Vagina (tissue), 2 donors: ENCODE results near the gene MPND. TPM values are rescaled to one million over a fixed set of nuclear protein-coding genes. Genes with fewer than 3 reads are reported as not detected.

ENCODE experiments used
- DNase-seq, 2 donors: peaks; one replicate each; pipeline ENCODE4 v3.0.0-alpha.2; 2017; ENCODE audit errors: extremely low spot score in 2 of 2
- H3K27ac ChIP-seq: fragments of 200-600 bp; sonication (generic); one replicate; pipeline ENCODE4 v1.5.1; 2019
- H3K27me3 ChIP-seq: fragments of 200-600 bp; sonication (generic); one replicate; pipeline ENCODE4 v1.5.1; 2019
- H3K36me3 ChIP-seq, 2 donors: fragments of 200-600 bp; sonication (generic); one replicate each; pipeline ENCODE4 v1.5.1; 2017 to 2019
- H3K4me1 ChIP-seq: fragments of 200-600 bp; sonication (generic); one replicate; pipeline ENCODE4 v1.5.1; 2019
- H3K4me3 ChIP-seq, 2 donors: fragments of 200-600 bp; sonication (generic); 1 replicate in 1 of 2; 2 replicates in 1 of 2; pipeline ENCODE4 v1.5.1; 2016 to 2019
- H3K9me3 ChIP-seq: fragments of 200-600 bp; sonication (generic); one replicate; pipeline ENCODE4 v1.5.1; 2019
- POLR2A ChIP-seq, 2 donors: fragments of 450-650 bp; IDR thresholded peaks; one replicate each; pipeline ENCODE4 v1.6.1; 2017; ENCODE audit warnings: antibody characterized with exemption in 2 of 2, mild to moderate bottlenecking in 2 of 2, moderate library complexity in 2 of 2
- POLR2AphosphoS5 ChIP-seq, 2 donors: sonication (generic); formaldehyde crosslinking; IDR thresholded peaks; one replicate each; pipeline ENCODE4 v1.9.0; 2017; ENCODE audit warnings: antibody characterized with exemption in 2 of 2, mild to moderate bottlenecking in 2 of 2, low read depth in 1 of 2; ENCODE audit not compliant: insufficient read depth in 1 of 2
- intact Hi-C: fragments of 100-400 bp; cut with DNase I; formaldehyde crosslinking; loops from one replicate; pipeline ENCODE4 v1.15.1; 2023
- total RNA-seq: library from RNA; depleted of rRNA; stranded (reverse); fragments of >200 nt; gene quantifications from one replicate; pipeline ENCODE4 v1.2.3, GENCODE V29; 2016
- TF ChIP-seq, protein P1 (sequence below), 3 experiments: fragments of 450-650 bp in 2 of 3; fragments of 200-600 bp in 1 of 3; sonication (generic) in 1 of 3; IDR thresholded peaks; one replicate each; pipeline ENCODE4 v1.5.1; 2017 to 2019; ENCODE audit warnings: antibody characterized with exemption in 3 of 3, mild to moderate bottlenecking in 2 of 3, moderate library complexity in 2 of 3

The MPND gene
- total RNA-seq, 1 donor from 2014 or later = 10.1 TPM

DNA sequence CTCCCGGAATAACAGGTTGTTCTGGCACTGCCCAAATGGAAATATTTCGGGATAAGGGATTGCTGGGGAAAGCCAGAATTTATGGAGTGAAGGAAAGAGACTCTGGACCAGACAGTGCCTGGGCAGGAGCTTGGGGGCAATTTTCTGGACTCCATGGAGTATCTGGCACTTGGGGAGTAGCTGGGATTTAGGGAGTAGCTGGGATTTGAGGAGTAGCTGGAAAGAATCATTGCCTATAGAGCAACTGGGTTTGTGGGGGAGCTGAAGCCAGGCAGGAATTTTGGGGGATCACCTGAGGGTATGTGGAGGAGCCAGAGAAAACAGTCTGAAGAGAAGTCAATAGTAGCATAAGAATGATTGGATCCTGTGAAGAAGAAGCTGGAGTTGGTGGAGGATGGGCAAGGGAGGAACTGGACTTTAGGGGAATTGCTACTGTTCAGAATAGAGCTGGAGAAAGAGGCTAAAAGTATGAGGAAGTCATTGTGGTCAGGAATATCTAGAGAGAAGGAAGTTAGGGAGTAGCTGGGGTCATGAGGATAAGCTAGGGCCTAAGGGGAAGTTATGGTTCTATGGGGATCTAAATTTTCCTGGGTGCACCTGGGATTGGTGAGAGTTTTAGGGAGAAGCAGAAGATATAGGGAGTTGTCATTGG, 24.2 kb upstream of the MPND start:
- DNase-seq = no peak
- no peak overlapping the region for H3K4me3 ChIP-seq
- H3K27ac ChIP-seq = no peak overlapping the region
- no peaks in the 10 kb centered on the region for H3K9me3 ChIP-seq
- intact Hi-C loops = no loop called here
- H3K27me3 ChIP-seq = no peaks in the 10 kb centered on the region
- H3K4me1 ChIP-seq = no peaks in the 10 kb centered on the region
- TF ChIP-seq POLR2AphosphoS5 (IDR thresholded peaks at IDR 0.05; ENCODE audit: insufficient read depth in 1 of 2, low read depth in 1 of 2) = no peak
- TF ChIP-seq POLR2A (IDR thresholded peaks at IDR 0.05) = no peak
- TF ChIP-seq, protein P1, sequence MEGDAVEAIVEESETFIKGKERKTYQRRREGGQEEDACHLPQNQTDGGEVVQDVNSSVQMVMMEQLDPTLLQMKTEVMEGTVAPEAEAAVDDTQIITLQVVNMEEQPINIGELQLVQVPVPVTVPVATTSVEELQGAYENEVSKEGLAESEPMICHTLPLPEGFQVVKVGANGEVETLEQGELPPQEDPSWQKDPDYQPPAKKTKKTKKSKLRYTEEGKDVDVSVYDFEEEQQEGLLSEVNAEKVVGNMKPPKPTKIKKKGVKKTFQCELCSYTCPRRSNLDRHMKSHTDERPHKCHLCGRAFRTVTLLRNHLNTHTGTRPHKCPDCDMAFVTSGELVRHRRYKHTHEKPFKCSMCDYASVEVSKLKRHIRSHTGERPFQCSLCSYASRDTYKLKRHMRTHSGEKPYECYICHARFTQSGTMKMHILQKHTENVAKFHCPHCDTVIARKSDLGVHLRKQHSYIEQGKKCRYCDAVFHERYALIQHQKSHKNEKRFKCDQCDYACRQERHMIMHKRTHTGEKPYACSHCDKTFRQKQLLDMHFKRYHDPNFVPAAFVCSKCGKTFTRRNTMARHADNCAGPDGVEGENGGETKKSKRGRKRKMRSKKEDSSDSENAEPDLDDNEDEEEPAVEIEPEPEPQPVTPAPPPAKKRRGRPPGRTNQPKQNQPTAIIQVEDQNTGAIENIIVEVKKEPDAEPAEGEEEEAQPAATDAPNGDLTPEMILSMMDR (IDR thresholded peaks at IDR 0.05) = no peak
- H3K36me3 ChIP-seq = no peaks in the 10 kb centered on the region

DNA sequence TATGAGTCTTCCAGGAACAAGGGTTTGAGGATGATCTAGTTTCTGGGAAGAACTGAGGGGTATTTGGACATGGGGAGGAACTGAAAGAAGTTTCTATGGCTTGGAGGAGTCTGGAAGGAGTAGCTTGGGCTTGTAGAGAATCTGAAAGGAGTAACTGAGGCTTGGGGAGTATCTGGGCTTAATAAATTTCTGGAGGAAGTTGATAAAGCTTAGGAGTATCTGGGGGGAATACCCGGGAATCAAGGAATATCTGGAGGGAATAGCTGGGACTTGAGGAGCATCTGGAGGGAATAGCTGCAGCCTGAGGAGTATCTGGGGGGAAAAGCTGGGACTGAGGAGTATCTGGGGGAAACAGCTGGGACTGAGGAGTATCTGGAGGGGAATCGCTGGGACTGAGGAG, 22.9 kb upstream of the MPND start:
- DNase-seq = no peak
- H3K4me1 ChIP-seq = no peaks in the 10 kb centered on the region
- H3K9me3 ChIP-seq = no peaks in the 10 kb centered on the region
- no peaks in the 10 kb centered on the region for H3K27me3 ChIP-seq
- no peak overlapping the region for H3K27ac ChIP-seq
- TF ChIP-seq, protein P1 (IDR thresholded peaks at IDR 0.05) = no peak
- TF ChIP-seq POLR2AphosphoS5 (IDR thresholded peaks at IDR 0.05; ENCODE audit: insufficient read depth in 1 of 2, low read depth in 1 of 2) (no peak), POLR2A (IDR thresholded peaks at IDR 0.05) (no peak)
- H3K36me3 ChIP-seq = no peaks in the 10 kb centered on the region
- no peak overlapping the region for H3K4me3 ChIP-seq
- intact Hi-C loops = no loop called here

DNA sequence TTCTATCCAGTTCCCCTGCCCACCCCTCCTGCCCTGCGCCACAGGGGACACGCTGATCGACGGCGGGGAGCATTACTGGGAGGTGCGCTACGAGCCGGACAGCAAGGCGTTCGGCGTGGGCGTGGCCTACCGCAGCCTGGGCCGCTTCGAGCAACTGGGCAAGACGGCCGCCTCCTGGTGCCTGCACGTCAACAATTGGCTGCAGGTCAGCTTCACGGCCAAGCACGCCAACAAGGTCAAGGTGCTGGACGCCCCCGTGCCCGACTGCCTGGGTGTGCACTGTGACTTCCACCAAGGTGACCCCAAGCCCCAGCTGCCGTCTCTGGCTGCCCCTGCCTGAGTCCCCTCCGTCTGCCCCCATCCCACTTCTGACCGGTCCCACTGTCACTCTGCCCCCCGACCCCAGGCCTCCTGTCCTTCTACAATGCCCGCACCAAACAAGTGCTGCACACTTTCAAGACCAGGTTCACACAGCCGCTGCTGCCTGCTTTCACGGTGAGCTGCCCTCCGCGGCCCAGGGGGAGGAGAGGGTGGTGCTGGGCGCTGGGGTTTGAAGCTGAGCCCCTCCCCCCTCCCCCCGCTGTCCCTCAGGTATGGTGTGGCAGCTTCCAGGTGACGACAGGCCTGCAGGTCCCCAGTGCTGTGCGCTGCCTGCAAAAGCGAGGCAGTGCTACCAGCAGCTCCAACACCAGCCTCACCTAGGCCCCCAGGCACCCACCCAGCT, 20.3 kb upstream of the MPND start:
- H3K27ac ChIP-seq = no peak overlapping the region

DNA sequence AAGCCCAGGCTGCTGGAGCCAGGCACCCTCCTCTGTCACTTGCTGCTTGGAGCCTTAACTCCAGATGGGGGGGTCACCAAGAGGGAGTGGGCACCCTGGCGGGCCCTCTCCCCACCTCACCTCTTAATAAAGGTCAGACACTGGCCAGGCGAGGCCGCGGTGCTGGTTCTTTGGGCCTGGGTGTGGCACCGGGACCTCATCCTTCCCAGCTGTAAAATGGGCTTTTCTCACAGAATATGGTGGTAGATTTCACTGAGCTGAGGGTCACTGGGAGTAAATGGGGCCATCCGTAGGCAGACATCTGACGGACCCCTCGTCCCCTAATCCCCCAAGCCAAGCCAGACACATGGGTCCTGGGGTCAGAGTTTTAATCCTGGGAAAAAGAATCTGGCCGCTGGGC, 19.7 kb upstream of the MPND start:
- no peak for DNase-seq

More for the DNA sequence above, 20.3 kb upstream of the MPND start:
- H3K27me3 ChIP-seq = no peaks in the 10 kb centered on the region
- no peak for TF ChIP-seq POLR2A (IDR thresholded peaks at IDR 0.05)
- TF ChIP-seq, protein P1 (IDR thresholded peaks at IDR 0.05) = no peak
- no peak for TF ChIP-seq POLR2AphosphoS5 (IDR thresholded peaks at IDR 0.05; ENCODE audit: insufficient read depth in 1 of 2, low read depth in 1 of 2)
- H3K36me3 ChIP-seq = no peaks in the 10 kb centered on the region
- H3K4me3 ChIP-seq = no peak overlapping the region
- no peak for DNase-seq
- intact Hi-C loops = no loop called here
- H3K9me3 ChIP-seq = no peaks in the 10 kb centered on the region
- H3K4me1 ChIP-seq = peaks cover 13% of the 10 kb centered on the region

More for the DNA sequence above, 19.7 kb upstream of the MPND start:
- Histone ChIP-seq H3K27me3 (no peaks in the 10 kb centered on the region), H3K4me1 (peaks cover 16% of the 10 kb centered on the region), H3K27ac (no peak overlapping the region), H3K4me3 (no peak overlapping the region), H3K36me3 (no peaks in the 10 kb centered on the region), H3K9me3 (no peaks in the 10 kb centered on the region)
- intact Hi-C loops = no loop called here
- TF ChIP-seq, protein P1 (IDR thresholded peaks at IDR 0.05) = no peak
- TF ChIP-seq POLR2A (IDR thresholded peaks at IDR 0.05) (no peak), POLR2AphosphoS5 (IDR thresholded peaks at IDR 0.05; ENCODE audit: insufficient read depth in 1 of 2, low read depth in 1 of 2) (no peak)
